T-helper 2 cell (primary cell): ENCODE results near the gene DNM1.

ENCODE experiments used
- DNase-seq, 5 experiments: peaks; one replicate each; pipeline versions ENCODE4 v3.0.0 to v3.0.0-alpha.2; 2012 to 2022

DNM1 gene

DNA sequence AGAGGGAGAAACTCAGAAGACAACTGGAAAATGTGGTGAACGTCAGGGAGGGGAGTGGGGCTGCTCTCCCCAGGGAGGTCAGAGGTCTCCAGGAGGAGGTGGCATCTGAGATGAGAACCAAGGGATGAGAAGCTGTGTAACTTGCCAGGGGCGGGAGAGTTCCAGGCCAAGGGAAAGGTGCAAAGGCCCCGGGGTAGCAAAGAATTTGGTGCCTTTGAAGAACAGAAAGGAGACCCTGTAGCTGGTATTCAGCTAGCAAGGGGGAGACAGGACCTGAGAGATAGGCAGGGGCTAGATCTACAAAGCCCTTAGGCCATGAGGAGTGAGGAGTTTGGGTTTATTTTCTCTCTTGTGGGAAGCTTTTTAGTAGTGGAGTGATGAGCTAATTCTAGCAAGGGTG lies 3.3 kb downstream of the DNM1 start:
- DNase-seq: no peak

- DNase-seq: no peak
Observed at GRCh38 chr9:128206916-128207910, 4.0 kb downstream of the DNM1 start.

- no peak for DNase-seq
Observed at GRCh38 chr9:128208386-128208785, 5.2 kb downstream of the DNM1 start.

DNA sequence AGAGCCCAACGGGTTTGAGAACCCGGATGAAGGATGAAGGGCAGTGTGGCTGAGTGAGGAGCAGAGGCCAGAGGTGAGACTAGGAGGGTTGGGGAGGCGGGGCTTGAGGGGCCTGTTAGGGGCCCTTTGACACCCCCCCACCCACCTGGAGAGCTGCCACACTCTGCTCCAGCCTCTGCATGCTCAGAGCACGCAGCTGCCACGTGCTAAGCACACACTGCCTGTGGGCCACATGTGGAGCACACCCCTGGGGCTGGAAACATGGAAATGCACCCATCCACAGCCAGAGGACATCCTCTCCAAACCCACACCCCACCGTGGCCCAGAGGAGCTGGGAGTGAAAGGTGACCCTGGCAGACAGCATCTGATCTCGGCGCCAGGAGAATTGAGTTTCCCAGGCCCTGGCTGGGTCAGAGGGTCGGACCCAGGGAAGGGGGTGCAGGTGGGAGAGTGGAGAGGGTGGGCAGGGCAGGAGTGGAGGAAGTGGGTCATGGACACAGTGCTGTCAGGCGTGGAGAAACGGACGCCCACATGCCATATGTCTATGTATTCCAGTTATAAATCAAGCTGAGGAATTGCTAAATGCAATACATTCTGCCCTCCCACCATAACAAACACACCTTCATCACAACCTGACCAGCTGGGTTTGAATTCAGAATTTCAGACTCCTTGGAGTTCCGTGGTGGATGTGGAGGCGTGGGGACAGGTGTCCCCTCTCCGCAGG lies 5.9 kb downstream of the DNM1 start:
- DNase-seq: no peak

GRCh38 chr9:128211186-128211980 lies 8.2 kb downstream of the DNM1 start:
- no peak for DNase-seq

- DNase-seq: no peak
Observed at GRCh38 chr9:128211981-128212281, 8.8 kb downstream of the DNM1 start.

DNA sequence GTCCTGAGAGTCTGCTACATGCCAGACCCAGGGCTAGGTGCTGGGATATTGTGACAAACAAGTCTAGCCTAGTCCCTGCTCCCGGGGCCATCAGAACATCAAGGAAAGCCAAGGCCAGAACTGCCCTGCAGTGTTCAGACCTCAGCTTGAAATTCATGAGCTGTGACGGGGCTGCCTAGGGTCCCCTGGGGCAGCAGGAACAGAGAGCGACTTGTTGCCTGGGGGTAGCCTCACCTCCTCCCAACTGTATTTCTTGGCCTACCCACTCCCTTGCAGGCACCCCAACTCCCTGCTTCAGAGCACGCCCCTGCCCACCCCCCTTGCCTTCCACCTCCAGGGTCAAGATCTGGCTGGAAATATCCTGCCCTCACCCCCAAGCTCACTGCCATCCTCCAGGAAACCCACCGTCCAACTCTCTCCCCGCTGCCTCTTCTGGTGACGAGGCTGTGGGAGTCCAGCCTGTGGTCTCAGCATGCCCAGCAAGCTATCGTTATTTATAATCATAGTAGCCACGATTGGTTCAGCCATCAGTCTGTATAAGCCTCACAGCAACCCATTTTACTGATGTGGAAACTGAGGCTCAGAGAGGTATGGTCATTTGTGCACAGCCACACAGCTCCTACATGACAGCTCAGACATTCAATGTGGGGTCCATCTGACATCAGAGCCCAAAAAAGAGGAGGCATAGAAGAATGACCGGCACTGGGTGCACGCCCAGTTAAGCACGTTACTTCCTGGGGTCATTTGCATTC lies 10.7 kb downstream of the DNM1 start:
- DNase-seq: no peak

DNA sequence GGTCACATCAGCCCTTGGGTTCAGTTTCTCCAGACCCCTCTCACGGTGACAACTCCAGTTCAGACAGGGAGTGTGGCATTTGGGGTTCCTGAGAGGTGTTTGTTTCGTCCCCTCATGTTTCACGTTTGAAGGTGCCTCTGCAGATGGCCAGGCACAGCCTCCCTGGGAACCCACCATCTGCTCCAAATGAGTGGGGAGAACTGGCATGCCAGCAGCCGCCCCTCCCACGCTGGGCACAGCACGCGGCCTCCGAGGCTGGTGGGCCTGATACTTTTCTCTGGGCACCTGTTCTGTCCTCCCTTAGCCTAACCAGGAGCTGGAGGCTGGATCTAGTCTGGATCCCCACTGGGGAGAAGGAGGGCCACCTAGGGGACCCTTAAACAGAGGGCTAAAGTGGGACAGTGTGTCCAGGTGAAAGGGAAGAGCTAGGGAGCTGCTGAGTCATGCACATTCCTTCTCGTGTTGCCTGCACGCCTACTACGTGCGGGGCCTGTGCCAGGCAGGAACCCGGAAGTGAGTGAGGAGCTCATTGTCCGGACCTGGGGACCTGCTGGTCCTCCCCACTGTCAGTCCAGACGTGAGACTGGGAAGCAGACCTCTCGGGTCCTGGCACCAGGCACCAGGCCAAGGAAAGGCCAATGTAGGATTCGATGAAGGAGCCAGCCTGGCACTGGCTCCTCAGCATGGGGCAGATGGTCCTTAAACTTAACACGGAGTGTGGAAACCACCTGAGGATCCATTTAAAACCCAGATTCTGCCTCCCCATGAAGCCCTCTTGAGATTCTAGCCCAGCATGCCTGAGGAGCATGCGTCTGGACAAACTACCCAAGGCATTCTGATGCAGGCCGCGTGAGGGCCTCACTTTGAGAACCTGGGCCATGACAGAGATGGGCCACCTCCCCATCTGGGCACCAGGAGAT lies 11.7 kb downstream of the DNM1 start:
- DNase-seq: no peak

DNA sequence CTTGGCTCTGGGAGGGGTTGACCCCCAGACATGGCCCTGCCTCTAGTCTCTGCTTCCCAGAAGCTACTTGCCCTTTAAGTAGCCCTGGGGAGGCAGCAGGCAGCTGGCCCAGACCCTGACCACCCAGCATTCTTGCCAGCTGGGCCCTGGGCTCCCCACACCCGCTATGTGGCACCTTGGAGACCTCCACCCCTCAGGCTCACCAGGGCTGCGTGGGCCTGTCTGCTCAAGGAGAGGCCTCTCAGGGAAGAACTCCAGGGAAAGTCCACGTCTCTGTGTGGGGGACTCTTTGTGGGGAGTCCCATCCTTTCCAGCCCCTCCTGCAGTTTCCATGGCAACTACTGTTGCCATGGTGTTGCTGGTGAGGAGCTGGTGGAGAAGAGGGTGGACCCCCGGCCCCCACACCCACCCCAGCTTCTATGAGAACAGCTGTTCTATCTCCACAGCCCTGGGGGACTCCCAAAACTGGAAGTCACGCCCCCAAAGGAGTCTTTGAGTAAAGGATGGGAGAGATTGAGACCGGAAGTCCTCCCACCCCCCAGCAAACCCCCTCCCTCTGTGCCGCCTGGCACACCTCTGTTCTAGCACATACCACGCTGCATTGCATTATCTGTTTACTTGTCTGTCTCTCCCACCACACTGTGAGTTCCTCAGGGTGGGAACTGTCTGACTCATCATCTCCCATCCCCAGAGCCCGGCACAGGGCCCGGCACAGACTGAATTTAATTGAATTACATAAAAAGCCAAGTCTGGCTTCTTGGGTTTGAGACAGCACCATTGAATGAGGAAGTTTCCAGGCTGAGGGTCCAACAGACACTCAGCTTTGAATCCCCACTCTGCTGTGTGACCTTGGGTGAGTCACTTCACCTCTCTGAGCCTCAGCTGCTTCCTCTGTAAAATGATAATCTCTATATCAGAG lies 12.6 kb downstream of the DNM1 start:
- no peak for DNase-seq

GRCh38 chr9:128216781-128217553 lies 13.8 kb downstream of the DNM1 start:
- DNase-seq: no peak

DNA sequence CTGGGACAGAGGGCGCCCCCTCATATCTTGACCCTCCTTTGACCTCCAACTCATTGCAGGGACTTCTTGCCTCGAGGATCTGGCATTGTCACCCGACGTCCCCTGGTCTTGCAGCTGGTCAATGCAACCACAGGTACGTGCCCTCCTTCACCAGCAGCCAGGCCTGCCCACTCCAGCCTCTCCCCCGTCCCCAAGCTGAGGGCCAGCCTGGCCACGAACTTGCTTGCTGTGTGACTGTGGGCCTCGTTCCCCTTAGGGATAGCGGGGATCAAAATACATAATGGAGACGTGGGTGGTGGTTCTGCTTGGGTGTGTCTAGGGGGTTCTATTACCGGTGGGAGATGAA lies 15.0 kb downstream of the DNM1 start:
- DNase-seq: no peak

DNA sequence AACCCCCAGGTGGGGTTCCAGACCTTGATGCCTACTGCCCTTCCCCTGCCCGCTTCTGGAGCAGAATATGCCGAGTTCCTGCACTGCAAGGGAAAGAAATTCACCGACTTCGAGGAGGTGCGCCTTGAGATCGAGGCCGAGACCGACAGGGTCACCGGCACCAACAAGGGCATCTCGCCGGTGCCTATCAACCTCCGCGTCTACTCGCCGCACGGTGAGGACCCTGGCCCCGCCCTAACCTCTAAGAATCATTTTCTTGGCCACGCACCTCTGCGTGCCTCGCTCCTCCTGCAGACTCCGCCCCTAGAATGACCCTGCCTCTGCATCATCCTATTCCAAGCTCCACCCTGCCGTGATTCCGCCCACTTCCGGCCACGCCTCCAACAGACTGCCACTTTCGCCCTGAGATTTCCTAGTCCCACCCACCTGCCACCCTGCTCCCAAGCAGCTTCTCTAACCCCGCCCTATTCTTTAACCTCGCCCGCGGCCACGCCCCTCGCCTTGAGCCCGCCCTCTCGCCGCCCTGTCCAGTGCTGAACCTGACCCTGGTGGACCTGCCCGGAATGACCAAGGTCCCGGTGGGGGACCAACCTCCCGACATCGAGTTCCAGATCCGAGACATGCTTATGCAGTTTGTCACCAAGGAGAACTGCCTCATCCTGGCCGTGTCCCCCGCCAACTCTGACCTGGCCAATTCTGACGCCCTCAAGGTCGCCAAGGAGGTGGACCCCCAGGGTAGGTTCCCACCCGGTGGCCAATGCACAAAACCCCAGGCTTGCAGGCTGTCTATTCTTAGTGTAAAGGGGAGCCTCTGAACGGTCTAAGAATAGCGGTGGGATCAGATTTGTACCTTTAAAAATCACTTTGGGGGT lies 15.6 kb downstream of the DNM1 start:
- peak; percentile 74 to 94 (median 84) for DNase-seq

DNA sequence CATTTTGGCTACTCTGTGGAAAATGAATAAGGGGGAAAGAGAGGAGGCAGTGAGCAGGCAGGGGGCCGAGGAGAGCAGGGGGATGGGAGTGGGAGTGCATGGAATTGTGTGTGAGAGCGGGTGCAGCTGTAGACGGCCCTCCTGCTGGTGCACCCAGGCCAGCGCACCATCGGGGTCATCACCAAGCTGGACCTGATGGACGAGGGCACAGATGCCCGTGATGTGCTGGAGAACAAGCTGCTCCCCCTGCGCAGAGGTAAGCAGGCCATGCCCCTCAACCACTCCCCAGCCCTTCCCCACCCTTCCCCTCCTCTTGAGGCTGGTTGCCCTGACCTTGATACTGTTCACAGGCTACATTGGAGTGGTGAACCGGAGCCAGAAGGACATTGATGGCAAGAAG lies 16.7 kb downstream of the DNM1 start:
- no peak for DNase-seq

DNA sequence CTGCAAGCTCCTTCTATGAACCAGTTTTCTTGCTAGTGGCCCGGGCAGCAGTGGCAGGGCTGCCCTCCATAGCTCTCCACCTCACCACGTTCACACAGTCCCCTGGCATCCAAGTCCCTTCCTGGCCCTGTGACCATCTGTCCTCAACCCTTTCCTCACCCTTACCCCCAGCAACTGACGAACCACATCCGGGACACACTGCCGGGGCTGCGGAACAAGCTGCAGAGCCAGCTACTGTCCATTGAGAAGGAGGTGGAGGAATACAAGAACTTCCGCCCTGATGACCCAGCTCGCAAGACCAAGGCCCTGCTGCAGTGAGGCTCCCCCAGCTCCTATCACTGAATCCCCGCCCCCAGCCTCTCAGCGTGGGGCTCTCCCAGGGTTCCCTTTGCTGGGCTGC lies 18.8 kb downstream of the DNM1 start:
- no peak for DNase-seq

DNA sequence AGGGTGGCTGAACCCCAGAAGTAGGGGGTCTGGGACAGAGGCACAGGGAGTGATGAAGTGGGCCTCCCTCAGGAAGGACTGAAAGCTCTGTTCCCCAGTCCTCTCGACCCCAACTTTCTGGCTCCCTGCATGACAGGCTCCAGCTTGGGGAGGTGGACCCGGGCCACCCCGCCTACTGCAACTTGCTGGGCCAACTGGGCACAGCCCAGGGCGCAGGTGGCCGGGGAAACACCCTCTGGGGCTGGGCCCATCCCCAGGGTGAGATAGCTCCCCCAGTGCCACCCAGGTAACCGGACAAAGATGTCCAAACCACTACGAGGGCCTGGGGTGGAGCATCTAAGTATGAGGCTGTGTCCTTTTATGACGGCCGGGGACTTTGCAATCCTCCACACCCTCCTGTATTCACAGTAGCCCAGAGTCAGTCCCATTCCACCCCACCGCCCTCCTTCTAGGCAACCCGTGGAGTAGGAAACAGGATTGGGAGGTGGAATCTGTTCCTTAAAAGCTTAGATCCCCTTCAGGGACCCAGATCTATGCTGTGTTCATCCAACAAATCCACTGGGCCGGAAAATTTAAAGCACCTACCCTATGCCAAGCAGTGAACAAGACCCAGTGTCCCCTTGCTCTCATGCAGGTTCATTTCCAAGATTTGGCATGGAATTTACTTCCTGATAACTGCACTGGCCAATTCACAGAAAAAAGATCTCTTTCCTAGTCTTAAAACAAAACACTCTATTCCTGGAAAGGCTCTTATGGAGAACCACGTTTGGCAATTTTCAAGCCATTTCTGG lies 19.9 kb downstream of the DNM1 start:
- no peak for DNase-seq

GRCh38 chr9:128224877-128225276 lies 21.7 kb downstream of the DNM1 start:
- no peak for DNase-seq

DNA sequence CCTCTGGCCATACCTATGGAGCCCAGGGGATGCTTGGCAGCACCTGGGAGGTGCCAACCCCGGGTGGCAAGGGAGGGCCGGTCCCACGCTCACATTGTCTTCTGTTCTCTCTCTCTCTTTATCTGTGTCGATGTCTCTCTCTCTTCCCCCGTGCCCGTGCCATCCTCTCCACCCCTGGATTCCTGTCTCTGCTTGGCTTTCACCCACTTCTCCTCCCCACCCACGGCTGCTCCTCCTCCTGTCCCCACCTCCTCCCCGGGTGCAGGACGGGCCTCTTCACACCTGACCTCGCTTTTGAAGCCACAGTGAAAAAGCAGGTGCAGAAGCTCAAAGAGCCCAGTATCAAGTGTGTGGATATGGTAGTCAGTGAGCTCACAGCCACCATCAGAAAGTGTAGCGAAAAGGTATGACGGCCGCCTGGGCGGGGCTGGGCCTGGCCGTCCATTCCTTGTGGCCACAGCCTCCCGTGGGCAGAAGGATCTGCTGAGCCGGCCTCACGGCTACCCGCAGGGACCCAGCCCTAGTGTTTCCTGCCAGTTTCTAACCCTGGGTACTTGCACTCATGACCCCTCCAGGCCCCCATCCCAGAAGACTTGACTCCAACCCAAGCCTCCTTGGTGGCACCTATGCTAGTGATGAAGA lies 22.7 kb downstream of the DNM1 start:
- DNase-seq: no peak
